ENCODE measurements around the gene C1R.

- TF ChIP-seq CTCF (conservative IDR thresholded peaks at IDR 0.05; ENCODE audit: low read length) = no peak
- no peak for TF ChIP-seq EZH2phosphoT487 (IDR thresholded peaks at IDR 0.05; ENCODE audit: borderline replicate concordance, low read depth, low read length)
Observed at GRCh38 chr12:7129872-7130691, 37.8 kb upstream of the C1R start, which contains the start of gene CLSTN3.
